Omental fat pad (tissue), 4 donors: ENCODE data around the gene PDE4D. TPM values are rescaled to one million over a fixed set of nuclear protein-coding genes. Genes with fewer than 3 reads are reported as not detected.
"Not testable (repeated sequence)": the region's sequence is repeated elsewhere in the genome, so short reads cannot be mapped to it uniquely, and the experiment has no call there.

Experiments used
- ATAC-seq: fragments of 150-250 bp; one replicate; pipeline ENCODE4 v1.9.1; 2016; ENCODE audit warnings: mild to moderate bottlenecking, moderate library complexity; ENCODE audit not compliant: low FRiP score
- DNase-seq: peaks from one replicate; pipeline ENCODE4 v3.0.0-alpha.2; 2019; ENCODE audit warnings: low spot score
- CTCF ChIP-seq, 3 donors: fragments of 450-650 bp; IDR thresholded peaks; one replicate each; pipeline ENCODE4 v1.5.1; 2016 to 2017; ENCODE audit warnings: antibody characterized with exemption in 3 of 3, mild to moderate bottlenecking in 3 of 3, moderate library complexity in 2 of 3
- total RNA-seq, 4 donors: library from RNA; depleted of rRNA; stranded (reverse); fragments of >200 nt; gene quantifications; one replicate each; pipeline ENCODE4 v1.1.0, GENCODE V29; 2016

Gene PDE4D
- total RNA-seq, 4 donors from 2014 or later: 32.5 to 94.8 (median 43.2) TPM

GRCh38 chr5:59666440-59667068 lies 227.0 kb downstream of the PDE4D start:
- no peak for TF ChIP-seq CTCF (IDR thresholded peaks at IDR 0.05)
- DNase-seq (no peak), ATAC-seq (no peak)

- not testable (repeated sequence) for ATAC-seq, DNase-seq
These were observed 227.7 kb downstream of the PDE4D start for GRCh38 chr5:59665832-59666203.

GRCh38 chr5:59665086-59665831 lies 228.3 kb downstream of the PDE4D start:
- ATAC-seq: peak; percentile 43
- no peak for DNase-seq
- TF ChIP-seq CTCF (IDR thresholded peaks at IDR 0.05): no peak

GRCh38 chr5:59661954-59662615 lies 231.4 kb downstream of the PDE4D start:
- no peak for TF ChIP-seq CTCF (IDR thresholded peaks at IDR 0.05)
- ATAC-seq (no peak), DNase-seq (no peak)

- no peak for TF ChIP-seq CTCF (IDR thresholded peaks at IDR 0.05)
These were observed 232.2 kb downstream of the PDE4D start for GRCh38 chr5:59661311-59661710.

GRCh38 chr5:59660737-59661136 lies 232.8 kb downstream of the PDE4D start:
- ATAC-seq (no peak), DNase-seq (no peak)
- TF ChIP-seq CTCF (IDR thresholded peaks at IDR 0.05): no peak

More at GRCh38 chr5:59661311-59661710, 232.2 kb downstream of the PDE4D start:
- ATAC-seq: no peak
- DNase-seq: no peak

GRCh38 chr5:59656351-59657254 lies 236.9 kb downstream of the PDE4D start:
- no peak for DNase-seq
- no peak for TF ChIP-seq CTCF (IDR thresholded peaks at IDR 0.05)
- ATAC-seq: no peak
